Liver (tissue), 9 donors: Measurements from ENCODE around the gene JAM3. TPM values are rescaled to one million over a fixed set of nuclear protein-coding genes. Genes with fewer than 3 reads are reported as not detected.

Experiments used
- DNase-seq: peaks from one replicate; pipeline ENCODE4 v3.0.0-alpha.2; 2017; ENCODE audit warnings: low spot score
- H3K27ac ChIP-seq, 2 donors: one replicate each; pipeline ENCODE4 v1.7.0; 2013; ENCODE audit warnings: inconsistent platforms in 2 of 2, low read length in 2 of 2, control low read depth in 1 of 2, low read depth in 1 of 2, mild to moderate bottlenecking in 1 of 2
- H3K27me3 ChIP-seq, 4 donors: one replicate each; pipeline versions ENCODE4 v1.6.1 to v1.7.0; 2013; ENCODE audit warnings: low read length in 3 of 4, inconsistent platforms in 1 of 4, mild to moderate bottlenecking in 1 of 4, moderate library complexity in 1 of 4; ENCODE audit not compliant: control insufficient read depth in 4 of 4, insufficient read depth in 4 of 4
- H3K36me3 ChIP-seq, 4 donors: one replicate each; pipeline versions ENCODE4 v1.6.1 to v1.7.0; 2013; ENCODE audit warnings: low read length in 3 of 4, mild to moderate bottlenecking in 3 of 4, low read depth in 1 of 4, moderate library complexity in 1 of 4; ENCODE audit not compliant: control insufficient read depth in 4 of 4, insufficient read depth in 3 of 4
- H3K4me1 ChIP-seq, 4 donors: one replicate each; pipeline versions ENCODE4 v1.6.1 to v1.7.0; 2013; ENCODE audit warnings: low read length in 3 of 4, mild to moderate bottlenecking in 3 of 4, moderate library complexity in 1 of 4; ENCODE audit not compliant: control insufficient read depth in 4 of 4, insufficient read depth in 4 of 4
- H3K4me3 ChIP-seq, 3 donors: one replicate each; pipeline versions ENCODE4 v1.6.1 to v1.7.0; 2013; ENCODE audit warnings: low read length in 3 of 3, control low read depth in 1 of 3, low read depth in 1 of 3, mild to moderate bottlenecking in 1 of 3
- H3K9ac ChIP-seq, 2 donors: one replicate each; pipeline ENCODE4 v1.7.0; 2013; ENCODE audit warnings: low read length in 2 of 2, mild to moderate bottlenecking in 2 of 2, moderate library complexity in 2 of 2, control low read depth in 1 of 2, low read depth in 1 of 2
- H3K9me3 ChIP-seq, 4 donors: one replicate each; pipeline versions ENCODE4 v1.6.1 to v1.7.0; 2013; ENCODE audit warnings: low read length in 3 of 4; ENCODE audit not compliant: control insufficient read depth in 4 of 4
- FOXA1 ChIP-seq: IDR thresholded peaks from 2 replicates; pipeline ENCODE4 v1.6.1; 2016; ENCODE audit warnings: antibody characterized with exemption
- GABPA ChIP-seq, 2 donors: IDR thresholded peaks in 1 of 2; conservative IDR thresholded peaks in 1 of 2; 2 replicates each; pipeline ENCODE4 v1.6.1; 2016; ENCODE audit warnings: antibody characterized with exemption in 2 of 2, mild to moderate bottlenecking in 1 of 2, moderate library complexity in 1 of 2
- HNF4A ChIP-seq, 2 donors: conservative IDR thresholded peaks; 2 replicates each; pipeline ENCODE4 v1.6.1; 2016; ENCODE audit warnings: antibody characterized with exemption in 2 of 2, mild to moderate bottlenecking in 2 of 2
- HNF4G ChIP-seq: IDR thresholded peaks from 2 replicates; pipeline ENCODE4 v1.6.1; 2016; ENCODE audit warnings: antibody characterized with exemption
- JUND ChIP-seq, 2 donors: IDR thresholded peaks; 2 replicates each; pipeline ENCODE4 v1.6.1; 2016; ENCODE audit warnings: antibody characterized with exemption in 2 of 2
- NR2F2 ChIP-seq: IDR thresholded peaks from 2 replicates; pipeline ENCODE4 v1.6.1; 2016; ENCODE audit warnings: antibody characterized with exemption
- RAD21 ChIP-seq, 2 donors: IDR thresholded peaks; 2 replicates each; pipeline ENCODE4 v1.6.1; 2016; ENCODE audit warnings: antibody characterized with exemption in 2 of 2, mild to moderate bottlenecking in 2 of 2
- RXRA ChIP-seq, 2 donors: IDR thresholded peaks; 2 replicates each; pipeline ENCODE4 v1.6.1; 2017 to 2018; ENCODE audit warnings: antibody characterized with exemption in 2 of 2, mild to moderate bottlenecking in 1 of 2
- SP1 ChIP-seq: IDR thresholded peaks from 2 replicates; pipeline ENCODE4 v1.6.1; 2018; ENCODE audit warnings: antibody characterized with exemption, mild to moderate bottlenecking
- TAF1 ChIP-seq: conservative IDR thresholded peaks from 2 replicates; pipeline ENCODE4 v1.6.1; 2016; ENCODE audit warnings: antibody characterized with exemption, mild to moderate bottlenecking
- YY1 ChIP-seq: IDR thresholded peaks from 2 replicates; pipeline ENCODE4 v1.6.1; 2016; ENCODE audit warnings: antibody characterized with exemption, mild to moderate bottlenecking
- WGBS: extraction: QIAGEN DNeasy Blood & Tissue Kit; methylation state at CpG from one replicate; pipeline ENCODE4 v1.1.7; 2013; 5-methylcytosine and 5-hydroxymethylcytosine counted together
- polyA plus RNA-seq, 2 donors: library from polyadenylated mRNA; stranded (reverse) in 1 of 2; unstranded in 1 of 2; fragments of 200-250 nt in 1 of 2; fragments of >200 nt in 1 of 2; fragmentation: Nextera tagmentation in 1 of 2; extraction: Ambion mirVana in 1 of 2; gene quantifications; one replicate each; pipeline versions ENCODE4 v1.2.1 to v1.2.3, GENCODE V29; 2013 to 2015
- total RNA-seq, 2 donors: library from RNA; depleted of rRNA; stranded (reverse); fragments of >200 nt; gene quantifications; one replicate each; pipeline ENCODE4 v1.2.3, GENCODE V29; 2014
- TF ChIP-seq, protein P1 (sequence below): IDR thresholded peaks from 2 replicates; pipeline ENCODE4 v1.6.1; 2016; ENCODE audit warnings: antibody characterized with exemption
- TF ChIP-seq, protein P2 (sequence below): fragments of 150-350 bp; IDR thresholded peaks from 2 replicates; pipeline ENCODE4 v1.5.1; 2017; ENCODE audit warnings: improper control_type of control experiment, low read depth, low read length; ENCODE audit not compliant: missing input control
- TF ChIP-seq, protein P3 (sequence below): IDR thresholded peaks from 2 replicates; pipeline ENCODE4 v1.6.1; 2016; ENCODE audit warnings: antibody characterized with exemption, mild to moderate bottlenecking
- donor health status: healthy.
- donor health status: healthy.
- donor health status: healthy.
- donor health status: healthy.
- donor health status: healthy.

Gene JAM3
- total and polyA plus RNA-seq, 4 donors = 1.6 to 4.3 (median 2.1) TPM

DNA sequence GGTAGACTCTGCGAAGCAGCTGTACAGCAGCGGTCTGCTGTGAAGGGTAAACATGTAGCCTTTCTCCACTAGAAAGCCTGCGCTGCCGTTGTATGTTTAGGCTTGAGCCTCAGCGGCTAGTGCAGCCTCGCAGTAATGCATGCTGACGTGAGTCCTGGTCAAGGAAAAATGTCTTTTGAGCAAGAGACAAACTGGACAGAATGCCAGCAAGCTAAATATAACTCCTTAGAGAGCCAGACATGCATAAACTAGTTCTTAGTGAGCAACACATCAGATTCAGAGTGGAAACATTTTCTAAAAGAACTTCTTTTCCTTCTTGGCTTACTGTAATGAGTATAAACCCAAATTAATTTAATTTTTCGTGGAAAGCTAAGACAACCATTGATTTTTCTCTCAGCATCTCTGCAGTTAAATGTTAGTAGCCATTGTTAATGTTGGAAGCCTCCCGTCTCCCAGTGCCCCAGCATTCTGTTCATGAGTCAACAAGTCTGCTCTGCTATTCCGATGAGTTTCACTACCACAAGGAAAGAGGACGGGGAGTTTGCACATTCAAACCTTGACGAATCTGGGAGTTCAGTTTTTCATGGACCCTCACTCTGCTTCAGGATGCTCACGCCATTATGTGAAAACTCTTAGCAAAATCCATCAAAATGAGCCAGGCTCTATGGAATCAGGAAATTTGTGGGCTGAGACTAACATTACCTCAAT lies 51.4 kb downstream of the JAM3 start:
- Histone ChIP-seq H3K9me3 (no peaks in the 10 kb centered on the region), H3K4me3 (no peak overlapping the region), H3K36me3 (no peaks in the 10 kb centered on the region), H3K9ac (no peak overlapping the region), H3K4me1 (peaks cover 0 to 3% (median 0%) of the 10 kb centered on the region in 4 donors), H3K27ac (peak overlapping the region in 1 of 2 donors; percentile 1), H3K27me3 (no peaks in the 10 kb centered on the region)
- TF ChIP-seq JUND (IDR thresholded peaks at IDR 0.05) = no peak
- TF ChIP-seq GABPA (IDR thresholded peaks at IDR 0.05 in 1 of 2, conservative IDR thresholded peaks at IDR 0.05 in 1 of 2) = no peak
- no peak for TF ChIP-seq HNF4G
- TF ChIP-seq, protein P1, sequence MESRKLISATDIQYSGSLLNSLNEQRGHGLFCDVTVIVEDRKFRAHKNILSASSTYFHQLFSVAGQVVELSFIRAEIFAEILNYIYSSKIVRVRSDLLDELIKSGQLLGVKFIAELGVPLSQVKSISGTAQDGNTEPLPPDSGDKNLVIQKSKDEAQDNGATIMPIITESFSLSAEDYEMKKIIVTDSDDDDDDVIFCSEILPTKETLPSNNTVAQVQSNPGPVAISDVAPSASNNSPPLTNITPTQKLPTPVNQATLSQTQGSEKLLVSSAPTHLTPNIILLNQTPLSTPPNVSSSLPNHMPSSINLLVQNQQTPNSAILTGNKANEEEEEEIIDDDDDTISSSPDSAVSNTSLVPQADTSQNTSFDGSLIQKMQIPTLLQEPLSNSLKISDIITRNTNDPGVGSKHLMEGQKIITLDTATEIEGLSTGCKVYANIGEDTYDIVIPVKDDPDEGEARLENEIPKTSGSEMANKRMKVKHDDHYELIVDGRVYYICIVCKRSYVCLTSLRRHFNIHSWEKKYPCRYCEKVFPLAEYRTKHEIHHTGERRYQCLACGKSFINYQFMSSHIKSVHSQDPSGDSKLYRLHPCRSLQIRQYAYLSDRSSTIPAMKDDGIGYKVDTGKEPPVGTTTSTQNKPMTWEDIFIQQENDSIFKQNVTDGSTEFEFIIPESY = no peak
- TF ChIP-seq RXRA (IDR thresholded peaks at IDR 0.05) = no peak
- TF ChIP-seq FOXA1 = no peak
- TF ChIP-seq SP1 = no peak
- TF ChIP-seq NR2F2 = no peak
- no peak for TF ChIP-seq YY1
- TF ChIP-seq, protein P2, sequence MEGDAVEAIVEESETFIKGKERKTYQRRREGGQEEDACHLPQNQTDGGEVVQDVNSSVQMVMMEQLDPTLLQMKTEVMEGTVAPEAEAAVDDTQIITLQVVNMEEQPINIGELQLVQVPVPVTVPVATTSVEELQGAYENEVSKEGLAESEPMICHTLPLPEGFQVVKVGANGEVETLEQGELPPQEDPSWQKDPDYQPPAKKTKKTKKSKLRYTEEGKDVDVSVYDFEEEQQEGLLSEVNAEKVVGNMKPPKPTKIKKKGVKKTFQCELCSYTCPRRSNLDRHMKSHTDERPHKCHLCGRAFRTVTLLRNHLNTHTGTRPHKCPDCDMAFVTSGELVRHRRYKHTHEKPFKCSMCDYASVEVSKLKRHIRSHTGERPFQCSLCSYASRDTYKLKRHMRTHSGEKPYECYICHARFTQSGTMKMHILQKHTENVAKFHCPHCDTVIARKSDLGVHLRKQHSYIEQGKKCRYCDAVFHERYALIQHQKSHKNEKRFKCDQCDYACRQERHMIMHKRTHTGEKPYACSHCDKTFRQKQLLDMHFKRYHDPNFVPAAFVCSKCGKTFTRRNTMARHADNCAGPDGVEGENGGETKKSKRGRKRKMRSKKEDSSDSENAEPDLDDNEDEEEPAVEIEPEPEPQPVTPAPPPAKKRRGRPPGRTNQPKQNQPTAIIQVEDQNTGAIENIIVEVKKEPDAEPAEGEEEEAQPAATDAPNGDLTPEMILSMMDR = no peak
- TF ChIP-seq, protein P3, sequence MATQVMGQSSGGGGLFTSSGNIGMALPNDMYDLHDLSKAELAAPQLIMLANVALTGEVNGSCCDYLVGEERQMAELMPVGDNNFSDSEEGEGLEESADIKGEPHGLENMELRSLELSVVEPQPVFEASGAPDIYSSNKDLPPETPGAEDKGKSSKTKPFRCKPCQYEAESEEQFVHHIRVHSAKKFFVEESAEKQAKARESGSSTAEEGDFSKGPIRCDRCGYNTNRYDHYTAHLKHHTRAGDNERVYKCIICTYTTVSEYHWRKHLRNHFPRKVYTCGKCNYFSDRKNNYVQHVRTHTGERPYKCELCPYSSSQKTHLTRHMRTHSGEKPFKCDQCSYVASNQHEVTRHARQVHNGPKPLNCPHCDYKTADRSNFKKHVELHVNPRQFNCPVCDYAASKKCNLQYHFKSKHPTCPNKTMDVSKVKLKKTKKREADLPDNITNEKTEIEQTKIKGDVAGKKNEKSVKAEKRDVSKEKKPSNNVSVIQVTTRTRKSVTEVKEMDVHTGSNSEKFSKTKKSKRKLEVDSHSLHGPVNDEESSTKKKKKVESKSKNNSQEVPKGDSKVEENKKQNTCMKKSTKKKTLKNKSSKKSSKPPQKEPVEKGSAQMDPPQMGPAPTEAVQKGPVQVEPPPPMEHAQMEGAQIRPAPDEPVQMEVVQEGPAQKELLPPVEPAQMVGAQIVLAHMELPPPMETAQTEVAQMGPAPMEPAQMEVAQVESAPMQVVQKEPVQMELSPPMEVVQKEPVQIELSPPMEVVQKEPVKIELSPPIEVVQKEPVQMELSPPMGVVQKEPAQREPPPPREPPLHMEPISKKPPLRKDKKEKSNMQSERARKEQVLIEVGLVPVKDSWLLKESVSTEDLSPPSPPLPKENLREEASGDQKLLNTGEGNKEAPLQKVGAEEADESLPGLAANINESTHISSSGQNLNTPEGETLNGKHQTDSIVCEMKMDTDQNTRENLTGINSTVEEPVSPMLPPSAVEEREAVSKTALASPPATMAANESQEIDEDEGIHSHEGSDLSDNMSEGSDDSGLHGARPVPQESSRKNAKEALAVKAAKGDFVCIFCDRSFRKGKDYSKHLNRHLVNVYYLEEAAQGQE = no peak
- no peak for TF ChIP-seq RAD21 (IDR thresholded peaks at IDR 0.05)
- TF ChIP-seq HNF4A (conservative IDR thresholded peaks at IDR 0.05) = no peak
- TF ChIP-seq TAF1 = no peak
- no peak for DNase-seq
- 64% methylated on average over 13 of the region's 13 CpGs for WGBS

DNA sequence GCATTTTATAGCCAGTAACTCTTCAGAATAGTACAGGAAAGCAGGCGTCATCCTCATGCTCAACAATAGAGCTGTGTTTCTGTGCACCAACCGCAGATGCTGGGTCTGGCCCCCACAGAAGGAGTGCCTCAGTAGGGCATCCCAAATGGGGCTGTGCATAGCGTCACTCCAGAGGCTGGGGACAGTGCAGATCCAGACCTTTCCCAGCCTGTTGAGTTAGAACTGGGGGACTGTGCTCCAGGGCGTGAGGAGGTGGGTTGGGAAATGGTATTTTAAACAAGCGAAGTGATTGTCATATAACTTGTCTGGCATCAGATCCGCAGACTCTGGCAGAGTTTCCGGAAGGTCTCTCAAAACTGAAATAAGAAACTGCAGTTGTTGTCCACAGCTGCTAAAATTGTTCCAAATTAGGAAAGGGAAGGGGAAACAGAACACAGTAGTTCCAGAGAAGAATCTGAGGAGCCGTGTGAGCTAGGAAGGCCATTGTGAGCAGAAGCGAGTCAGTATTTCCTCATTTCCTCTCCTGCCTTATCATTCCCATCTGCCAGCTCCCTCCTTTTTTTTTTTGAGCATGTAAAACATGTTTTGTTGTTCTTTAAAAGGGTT lies 52.2 kb downstream of the JAM3 start:
- no peaks in the 10 kb centered on the region for H3K9me3 ChIP-seq
- 62% methylated on average over 9 of the region's 9 CpGs for WGBS
- no peaks in the 10 kb centered on the region for H3K36me3 ChIP-seq
- no peak overlapping the region for H3K4me3 ChIP-seq
- no peaks in the 10 kb centered on the region for H3K27me3 ChIP-seq
- peaks cover 0 to 3% (median 0%) of the 10 kb centered on the region in 4 donors for H3K4me1 ChIP-seq
- peak overlapping the region in 1 of 2 donors; percentile 1 for H3K27ac ChIP-seq
- no peak overlapping the region for H3K9ac ChIP-seq
- TF ChIP-seq TAF1 (no peak), RAD21 (IDR thresholded peaks at IDR 0.05) (no peak)
- TF ChIP-seq, protein P3 = peak; percentile 14
- DNase-seq = no peak
